CD14-positive monocyte (primary cell): Measurements from ENCODE around the gene TFPT. TPM values are rescaled to one million over a fixed set of nuclear protein-coding genes. Genes with fewer than 3 reads are reported as not detected.

Source experiments
- DNase-seq, 3 donors: peaks; one replicate each; pipeline ENCODE4 v3.0.0-alpha.2; 2011 to 2022
- H2AFZ ChIP-seq: 2 replicates; pipeline ENCODE4 v1.6.0; 2012; ENCODE audit warnings: mild to moderate bottlenecking, low read depth, low read length, inconsistent platforms; ENCODE audit not compliant: insufficient read depth, poor library complexity, severe bottlenecking
- H3K27ac ChIP-seq, 2 donors: 1 replicate in 1 of 2; 2 replicates in 1 of 2; pipeline ENCODE4 v1.5.1; 2012 to 2013; ENCODE audit warnings: low read length in 2 of 2, control low read depth in 1 of 2, inconsistent platforms in 1 of 2, low read depth in 1 of 2, mild to moderate bottlenecking in 1 of 2
- H3K27me3 ChIP-seq, 2 donors: one replicate each; pipeline versions ENCODE4 v1.6.0 to v1.6.1; 2011 to 2013; ENCODE audit warnings: low read length in 2 of 2; ENCODE audit not compliant: control insufficient read depth in 2 of 2, insufficient read depth in 2 of 2
- H3K36me3 ChIP-seq, 2 donors: replicated peaks in 1 of 2; 1 replicate in 1 of 2; 2 replicates in 1 of 2; pipeline versions ENCODE4 v1.5.1 to v1.6.1; 2012 to 2013; ENCODE audit warnings: low read length in 2 of 2, control low read depth in 1 of 2, inconsistent platforms in 1 of 2, mild to moderate bottlenecking in 1 of 2; ENCODE audit not compliant: insufficient read depth in 2 of 2, control insufficient read depth in 1 of 2
- H3K4me1 ChIP-seq, 2 donors: 1 replicate in 1 of 2; 2 replicates in 1 of 2; pipeline versions ENCODE4 v1.5.1 to v1.6.1; 2012 to 2013; ENCODE audit warnings: low read length in 2 of 2, control low read depth in 1 of 2, inconsistent platforms in 1 of 2, mild to moderate bottlenecking in 1 of 2, moderate library complexity in 1 of 2; ENCODE audit not compliant: insufficient read depth in 2 of 2, control insufficient read depth in 1 of 2
- H3K4me2 ChIP-seq: replicated peaks from 2 replicates; pipeline ENCODE3; 2012; ENCODE audit warnings: low read length, moderate library complexity, mild to moderate bottlenecking; ENCODE audit not compliant: poor library complexity, severe bottlenecking; ENCODE audit errors: extremely low read depth
- H3K4me3 ChIP-seq, 3 experiments: fragments of 200-600 bp in 1 of 3; sonication (generic) in 1 of 3; replicated peaks in 1 of 3; 1 replicate in 2 of 3; 2 replicates in 1 of 3; pipeline ENCODE4 v1.5.1; 2011 to 2013; ENCODE audit warnings: low read length in 3 of 3, mild to moderate bottlenecking in 3 of 3, control low read depth in 2 of 3, low read depth in 2 of 3, inconsistent platforms in 1 of 3, moderate library complexity in 1 of 3
- H3K79me2 ChIP-seq: 2 replicates; pipeline ENCODE4 v1.6.0; 2012; ENCODE audit warnings: mild to moderate bottlenecking, control low read depth, inconsistent platforms, low read length, moderate library complexity; ENCODE audit not compliant: insufficient read depth
- H3K9ac ChIP-seq: 2 replicates; pipeline ENCODE4 v1.6.0; 2017; ENCODE audit warnings: low read length, mild to moderate bottlenecking; ENCODE audit not compliant: insufficient read depth, poor library complexity, severe bottlenecking
- H3K9me3 ChIP-seq, 2 donors: replicated peaks in 1 of 2; 1 replicate in 1 of 2; 2 replicates in 1 of 2; pipeline versions ENCODE4 v1.5.1 to v1.6.1; 2012 to 2013; ENCODE audit warnings: low read length in 2 of 2, control low read depth in 1 of 2; ENCODE audit not compliant: control insufficient read depth in 1 of 2, insufficient read depth in 1 of 2
- H4K20me1 ChIP-seq: 2 replicates; pipeline ENCODE4 v1.6.0; 2012; ENCODE audit warnings: mild to moderate bottlenecking, low read length, control low read depth, moderate library complexity; ENCODE audit not compliant: insufficient read depth
- H3K27ac Mint-ChIP-seq, 7 donors: one replicate each; pipeline ENCODE4 v1.8.0; 2020; ENCODE audit warnings: mild to moderate bottlenecking in 7 of 7, mixed read lengths in 7 of 7, moderate library complexity in 6 of 7, inconsistent platforms in 2 of 7
- H3K27me3 Mint-ChIP-seq, 3 donors: one replicate each; pipeline ENCODE4 v1.8.0; 2021 to 2022; ENCODE audit warnings: low read depth in 3 of 3, mild to moderate bottlenecking in 3 of 3, mixed read lengths in 3 of 3, moderate library complexity in 3 of 3, inconsistent platforms in 1 of 3
- H3K36me3 Mint-ChIP-seq, 2 donors: one replicate each; pipeline ENCODE4 v1.8.0; 2020; ENCODE audit warnings: mixed read lengths in 2 of 2, inconsistent platforms in 1 of 2, mild to moderate bottlenecking in 1 of 2
- H3K4me1 Mint-ChIP-seq: one replicate; pipeline ENCODE4 v1.8.0; 2020; ENCODE audit warnings: mild to moderate bottlenecking, mixed read lengths
- H3K4me3 Mint-ChIP-seq, 2 donors: one replicate each; pipeline ENCODE4 v1.8.0; 2020; ENCODE audit warnings: mild to moderate bottlenecking in 2 of 2, mixed read lengths in 2 of 2, moderate library complexity in 1 of 2
- H3K9me3 Mint-ChIP-seq, 7 donors: one replicate each; pipeline ENCODE4 v1.8.0; 2020 to 2022; ENCODE audit warnings: mixed read lengths in 7 of 7, mild to moderate bottlenecking in 6 of 7, moderate library complexity in 6 of 7, inconsistent platforms in 2 of 7
- CTCF ChIP-seq: fragments of 200-600 bp; IDR thresholded peaks from one replicate; pipeline ENCODE4 v1.8.0; 2022; ENCODE audit warnings: antibody characterized with exemption, mild to moderate bottlenecking
- WGBS: methylation state at CpG from one replicate; pipeline ENCODE4 v1.1.5; 2013; ENCODE audit warnings: missing lambda C conversion rate; ENCODE audit not compliant: insufficient coverage; 5-methylcytosine and 5-hydroxymethylcytosine counted together
- intact Hi-C, 2 donors: fragments of 100-400 bp; cut with micrococcal nuclease; formaldehyde crosslinking; loops; one replicate each; pipeline versions ENCODE4 v1.15.0 to v1.15.1; 2023
- polyA plus RNA-seq, 3 donors: library from polyadenylated mRNA; depleted of rRNA in 1 of 3; unstranded in 2 of 3; stranded (reverse) in 1 of 3; fragments of 300-500 nt in 2 of 3; fragments of >200 nt in 1 of 3; fragmentation: Illumina TruSeq in 2 of 3; gene quantifications; 1 replicate in 2 of 3; 2 replicates in 1 of 3; pipeline ENCODE4 v1.2.3, GENCODE V29; 2012 to 2021

TFPT gene
- polyA plus RNA-seq, 3 donors: 7.0 to 11.5 (median 9.5) TPM

DNA sequence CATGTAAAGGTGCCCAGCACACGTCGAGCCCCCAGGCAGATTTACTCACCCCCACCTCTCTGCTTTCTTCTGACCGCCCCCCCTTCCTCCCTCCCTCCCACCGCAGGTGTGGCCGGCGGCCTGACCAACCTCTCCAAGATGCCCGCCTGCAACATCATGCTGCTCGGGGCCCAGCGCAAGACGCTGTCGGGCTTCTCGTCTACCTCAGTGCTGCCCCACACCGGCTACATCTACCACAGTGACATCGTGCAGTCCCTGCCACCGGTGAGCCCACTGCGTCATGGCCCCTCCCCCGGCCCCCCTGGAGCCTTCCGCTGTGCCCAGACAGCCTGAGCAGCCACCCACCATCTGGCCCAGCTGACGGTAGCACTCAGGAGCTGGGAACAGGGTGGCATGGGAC is 8.9 kb upstream of the TFPT start:
- WGBS: 98% methylated on average over 19 of the region's 19 CpGs
- H3K27ac Mint-ChIP-seq: no peak overlapping the region
- Histone ChIP-seq H2AFZ (no peak overlapping the region), H3K9ac (no peak overlapping the region), H3K79me2 (no peaks in the 10 kb centered on the region), H3K4me3 (no peak overlapping the region), H3K4me2 (no peak overlapping the region), H3K9me3 (no peaks in the 10 kb centered on the region), H3K27me3 (no peaks in the 10 kb centered on the region), H3K4me1 (no peaks in the 10 kb centered on the region), H4K20me1 (no peaks in the 10 kb centered on the region), H3K27ac (no peak overlapping the region), H3K36me3 (peaks cover 83 to 96% of the 10 kb centered on the region in 2 donors)
- H3K4me1 Mint-ChIP-seq: no peaks in the 10 kb centered on the region
- peaks cover 81 to 97% of the 10 kb centered on the region in 2 donors for H3K36me3 Mint-ChIP-seq
- no peaks in the 10 kb centered on the region for H3K27me3 Mint-ChIP-seq
- no peak for TF ChIP-seq CTCF
- intact Hi-C loops: no loop called here
- H3K9me3 Mint-ChIP-seq: no peaks in the 10 kb centered on the region
- H3K4me3 Mint-ChIP-seq: peak overlapping the region in 1 of 2 donors; percentile 9
- DNase-seq: no peak

DNA sequence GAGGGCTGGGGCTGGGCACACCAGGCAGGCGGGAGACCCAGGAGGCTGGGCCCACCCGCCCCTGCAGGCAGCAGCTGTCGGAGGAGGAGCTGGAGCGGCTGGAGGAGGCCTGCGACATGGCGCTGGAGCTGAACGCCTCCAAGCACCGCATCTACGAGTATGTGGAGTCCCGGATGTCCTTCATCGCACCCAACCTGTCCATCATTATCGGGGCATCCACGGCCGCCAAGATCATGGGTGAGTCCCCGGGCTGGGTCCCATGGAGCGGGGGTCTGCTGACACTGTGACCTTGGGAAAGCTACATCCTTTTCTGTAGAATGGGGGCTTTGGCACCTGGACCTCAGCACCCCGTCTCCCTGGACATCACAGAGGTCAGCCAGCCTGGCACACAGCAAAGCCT is 8.2 kb upstream of the TFPT start:
- Mint-ChIP-seq H3K36me3 (peaks cover 82 to 94% of the 10 kb centered on the region in 2 donors), H3K9me3 (no peaks in the 10 kb centered on the region), H3K4me3 (no peak overlapping the region), H3K4me1 (no peaks in the 10 kb centered on the region), H3K27ac (peak overlapping the region in 1 of 7 donors; percentile 63), H3K27me3 (no peaks in the 10 kb centered on the region)
- Histone ChIP-seq H4K20me1 (no peaks in the 10 kb centered on the region), H3K9ac (no peak overlapping the region), H3K36me3 (peaks cover 79 to 93% of the 10 kb centered on the region in 2 donors), H3K27ac (no peak overlapping the region), H3K27me3 (no peaks in the 10 kb centered on the region), H3K79me2 (no peaks in the 10 kb centered on the region), H3K9me3 (no peaks in the 10 kb centered on the region), H3K4me1 (no peaks in the 10 kb centered on the region), H3K4me3 (no peak overlapping the region), H2AFZ (no peak overlapping the region), H3K4me2 (no peak overlapping the region)
- no peak for TF ChIP-seq CTCF
- 99% methylated on average over 16 of the region's 17 CpGs for whole genome bisulfite sequencing
- intact Hi-C loops: no loop called here
- no peak for DNase-seq
